ENCODE measurements around the gene RAB5A.

- no peak for TF ChIP-seq CTCF (IDR thresholded peaks at IDR 0.05)
- TF ChIP-seq POLR2A (IDR thresholded peaks at IDR 0.05), result no peak
Measured at GRCh38 chr3:19945969-19946831, 697 bp upstream of the RAB5A start.

Measured in vagina (tissue), 2 donors.